Memory B cell (primary cell): ENCODE results near the gene LRIT3.
"Not testable (repeated sequence)": the region's sequence is repeated elsewhere in the genome, so short reads cannot be mapped to it uniquely, and the experiment has no call there.

Experiments
- ATAC-seq: fragments of 150-1000 bp; cut with Tn5 transposase; 2 replicates; pipeline ENCODE4 v1.10.0; 2021; ENCODE audit warnings: low read depth, mild to moderate bottlenecking, moderate library complexity
- DNase-seq, 2 donors: peaks; one replicate each; pipeline ENCODE4 v3.0.0; 2022; ENCODE audit warnings: low spot score in 2 of 2
- H3K27ac Mint-ChIP-seq: one replicate; pipeline ENCODE4 v1.8.0; 2022; ENCODE audit warnings: mild to moderate bottlenecking, moderate library complexity, mixed read lengths
- H3K27me3 Mint-ChIP-seq: one replicate; pipeline ENCODE4 v1.8.0; 2022; ENCODE audit warnings: mixed read lengths
- H3K36me3 Mint-ChIP-seq: one replicate; pipeline ENCODE4 v1.8.0; 2022; ENCODE audit warnings: mild to moderate bottlenecking, mixed read lengths
- H3K4me1 Mint-ChIP-seq: one replicate; pipeline ENCODE4 v1.8.0; 2022; ENCODE audit warnings: mixed read lengths
- H3K4me3 Mint-ChIP-seq: one replicate; pipeline ENCODE4 v1.8.0; 2022; ENCODE audit warnings: mild to moderate bottlenecking, moderate library complexity, mixed read lengths
- H3K9me3 Mint-ChIP-seq: one replicate; pipeline ENCODE4 v1.8.0; 2022; ENCODE audit warnings: mixed read lengths

Gene LRIT3

GRCh38 chr4:109872065-109872464 is 24.2 kb downstream of the LRIT3 start:
- Mint-ChIP-seq H3K4me1 (no peaks in the 10 kb centered on the region), H3K4me3 (no peak overlapping the region)
- ATAC-seq, result no peak

GRCh38 chr4:109872950-109873656 is 25.2 kb downstream of the LRIT3 start:
- peaks cover 3% of the 10 kb centered on the region for H3K36me3 Mint-ChIP-seq

More at GRCh38 chr4:109872065-109872464, 24.2 kb downstream of the LRIT3 start:
- Mint-ChIP-seq H3K27me3 (peaks cover 6% of the 10 kb centered on the region), H3K27ac (no peak overlapping the region), H3K36me3 (peaks cover 3% of the 10 kb centered on the region), H3K9me3 (no peaks in the 10 kb centered on the region)
- DNase-seq, result no peak

GRCh38 chr4:109873791-109874514 is 26.0 kb downstream of the LRIT3 start:
- no peak overlapping the region for H3K27ac Mint-ChIP-seq
- peaks cover 6% of the 10 kb centered on the region for H3K27me3 Mint-ChIP-seq
- H3K4me1 Mint-ChIP-seq, result no peaks in the 10 kb centered on the region
- H3K36me3 Mint-ChIP-seq, result peaks cover 3% of the 10 kb centered on the region
- no peak overlapping the region for H3K4me3 Mint-ChIP-seq
- no peak for DNase-seq
- no peaks in the 10 kb centered on the region for H3K9me3 Mint-ChIP-seq
- ATAC-seq, result no peak

More at GRCh38 chr4:109872950-109873656, 25.2 kb downstream of the LRIT3 start:
- Mint-ChIP-seq H3K27me3 (peaks cover 6% of the 10 kb centered on the region), H3K9me3 (no peaks in the 10 kb centered on the region), H3K4me3 (no peak overlapping the region), H3K27ac (no peak overlapping the region), H3K4me1 (no peaks in the 10 kb centered on the region)
- no peak for DNase-seq
- no peak for ATAC-seq

- H3K4me1 Mint-ChIP-seq, result no peaks in the 10 kb centered on the region
- H3K27me3 Mint-ChIP-seq, result peaks cover 10% of the 10 kb centered on the region
- no peak overlapping the region for H3K27ac Mint-ChIP-seq
- no peaks in the 10 kb centered on the region for H3K9me3 Mint-ChIP-seq
- DNase-seq (no peak), ATAC-seq (no peak)
- H3K36me3 Mint-ChIP-seq, result no peaks in the 10 kb centered on the region
- H3K4me3 Mint-ChIP-seq, result no peak overlapping the region
Measured at GRCh38 chr4:109875106-109875505, 27.2 kb downstream of the LRIT3 start.

- not testable (repeated sequence) for ATAC-seq, H3K9me3 Mint-ChIP-seq, H3K4me1 Mint-ChIP-seq, DNase-seq, H3K4me3 Mint-ChIP-seq, H3K27me3 Mint-ChIP-seq, H3K27ac Mint-ChIP-seq, H3K36me3 Mint-ChIP-seq
Measured at GRCh38 chr4:109875553-109875952, 27.6 kb downstream of the LRIT3 start.

- Mint-ChIP-seq H3K36me3 (no peaks in the 10 kb centered on the region), H3K4me1 (no peaks in the 10 kb centered on the region), H3K27me3 (peaks cover 10% of the 10 kb centered on the region), H3K9me3 (no peaks in the 10 kb centered on the region), H3K27ac (no peak overlapping the region), H3K4me3 (no peak overlapping the region)
- ATAC-seq, result no peak
- DNase-seq, result no peak
Measured at GRCh38 chr4:109876634-109877265, 28.8 kb downstream of the LRIT3 start.

- H3K27me3 Mint-ChIP-seq, result peaks cover 10% of the 10 kb centered on the region
- no peak for ATAC-seq
Measured at GRCh38 chr4:109877400-109877799, 29.5 kb downstream of the LRIT3 start.

GRCh38 chr4:109878355-109878754 is 30.4 kb downstream of the LRIT3 start:
- Mint-ChIP-seq H3K36me3 (no peaks in the 10 kb centered on the region), H3K27ac (no peak overlapping the region), H3K27me3 (peaks cover 10% of the 10 kb centered on the region), H3K4me3 (no peak overlapping the region), H3K9me3 (no peaks in the 10 kb centered on the region), H3K4me1 (no peaks in the 10 kb centered on the region)
- DNase-seq (no peak), ATAC-seq (no peak)

More at GRCh38 chr4:109877400-109877799, 29.5 kb downstream of the LRIT3 start:
- H3K27ac Mint-ChIP-seq, result no peak overlapping the region
- H3K4me1 Mint-ChIP-seq, result no peaks in the 10 kb centered on the region
- no peaks in the 10 kb centered on the region for H3K36me3 Mint-ChIP-seq
- H3K4me3 Mint-ChIP-seq, result no peak overlapping the region
- H3K9me3 Mint-ChIP-seq, result no peaks in the 10 kb centered on the region
- DNase-seq, result no peak

- H3K27me3 Mint-ChIP-seq, result peaks cover 10% of the 10 kb centered on the region
- no peaks in the 10 kb centered on the region for H3K9me3 Mint-ChIP-seq
- no peak for DNase-seq
- no peak overlapping the region for H3K4me3 Mint-ChIP-seq
- H3K4me1 Mint-ChIP-seq, result no peaks in the 10 kb centered on the region
- no peaks in the 10 kb centered on the region for H3K36me3 Mint-ChIP-seq
- ATAC-seq, result no peak
- H3K27ac Mint-ChIP-seq, result no peak overlapping the region
Measured at GRCh38 chr4:109879081-109879480, 31.2 kb downstream of the LRIT3 start.

GRCh38 chr4:109879636-109880314 is 31.9 kb downstream of the LRIT3 start:
- Mint-ChIP-seq H3K4me3 (no peak overlapping the region), H3K27ac (no peak overlapping the region), H3K4me1 (no peaks in the 10 kb centered on the region), H3K27me3 (peaks cover 10% of the 10 kb centered on the region), H3K36me3 (no peaks in the 10 kb centered on the region), H3K9me3 (no peaks in the 10 kb centered on the region)
- no peak for DNase-seq
- ATAC-seq, result no peak

GRCh38 chr4:109886303-109886702 is 38.4 kb downstream of the LRIT3 start:
- Mint-ChIP-seq H3K4me3 (no peak overlapping the region), H3K27me3 (peaks cover 2% of the 10 kb centered on the region), H3K36me3 (no peaks in the 10 kb centered on the region), H3K27ac (no peak overlapping the region), H3K4me1 (no peaks in the 10 kb centered on the region), H3K9me3 (no peaks in the 10 kb centered on the region)
- ATAC-seq (no peak), DNase-seq (no peak)

GRCh38 chr4:109887071-109887470 is 39.2 kb downstream of the LRIT3 start:
- H3K4me3 Mint-ChIP-seq, result no peak overlapping the region
- H3K27ac Mint-ChIP-seq, result no peak overlapping the region
- DNase-seq (no peak), ATAC-seq (no peak)
- H3K27me3 Mint-ChIP-seq, result peaks cover 2% of the 10 kb centered on the region
- no peaks in the 10 kb centered on the region for H3K4me1 Mint-ChIP-seq
- H3K9me3 Mint-ChIP-seq, result peaks cover 1% of the 10 kb centered on the region
- H3K36me3 Mint-ChIP-seq, result no peaks in the 10 kb centered on the region

GRCh38 chr4:109890076-109890475 is 42.2 kb downstream of the LRIT3 start:
- peaks cover 2% of the 10 kb centered on the region for H3K27me3 Mint-ChIP-seq
- H3K9me3 Mint-ChIP-seq, result peaks cover 3% of the 10 kb centered on the region
- no peak overlapping the region for H3K4me3 Mint-ChIP-seq
- ATAC-seq (no peak), DNase-seq (no peak)
- no peaks in the 10 kb centered on the region for H3K36me3 Mint-ChIP-seq
- no peak overlapping the region for H3K27ac Mint-ChIP-seq
- no peaks in the 10 kb centered on the region for H3K4me1 Mint-ChIP-seq
